ENCODE results near the gene CFAP20. TPM values are rescaled to one million over a fixed set of nuclear protein-coding genes. Genes with fewer than 3 reads are reported as not detected.

The CFAP20 gene
- total RNA-seq = 123 and 132 TPM in 2 replicates
- polyA plus RNA-seq (2012) = 76.5 TPM

GRCh38 chr16:58129097-58129936 lies at the start of gene CFAP20:
CFAP20 (minus strand) TSS chr16:58129381; CDS start chr16:58129115, 266 bp downstream.
- peak; percentile 100 for DNase-seq (ENCODE audit: low read depth)

GRCh38 chr16:58177353-58177710 lies 48.2 kb upstream of the CFAP20 start:
- DNase-seq (ENCODE audit: low read depth) = peak; percentile 63

- peak; percentile 7 for DNase-seq (ENCODE audit: low read depth)
These were observed 47.6 kb upstream of the CFAP20 start for GRCh38 chr16:58176608-58177352.

GRCh38 chr16:58170223-58170622 lies 41.0 kb upstream of the CFAP20 start:
- no peak for DNase-seq (ENCODE audit: low read depth)

- DNase-seq (ENCODE audit: low read depth) = no peak
These were observed 31.7 kb upstream of the CFAP20 start for GRCh38 chr16:58160855-58161254.

- no peak for DNase-seq (ENCODE audit: low read depth)
These were observed 29.5 kb upstream of the CFAP20 start for GRCh38 chr16:58158725-58159124.

GRCh38 chr16:58157951-58158540 lies 28.9 kb upstream of the CFAP20 start:
- no peak for DNase-seq (ENCODE audit: low read depth)

GRCh38 chr16:58157239-58157638 lies 28.1 kb upstream of the CFAP20 start:
- no peak for DNase-seq (ENCODE audit: low read depth)

- DNase-seq (ENCODE audit: low read depth) = no peak
These were observed 26.7 kb upstream of the CFAP20 start for GRCh38 chr16:58155839-58156238.

- DNase-seq (ENCODE audit: low read depth) = no peak
These were observed 25.2 kb upstream of the CFAP20 start for GRCh38 chr16:58154345-58154744.

- no peak for DNase-seq (ENCODE audit: low read depth)
These were observed 23.2 kb upstream of the CFAP20 start for GRCh38 chr16:58152246-58152868.

GRCh38 chr16:58148526-58148925 lies 19.3 kb upstream of the CFAP20 start:
- no peak for DNase-seq (ENCODE audit: low read depth)

- no peak for DNase-seq (ENCODE audit: low read depth)
These were observed 18.9 kb upstream of the CFAP20 start for GRCh38 chr16:58148099-58148498.

- no peak for DNase-seq (ENCODE audit: low read depth)
These were observed 9.7 kb upstream of the CFAP20 start for GRCh38 chr16:58138852-58139251.

GRCh38 chr16:58137581-58137980 lies 8.4 kb upstream of the CFAP20 start:
- no peak for DNase-seq (ENCODE audit: low read depth)

GRCh38 chr16:58128711-58129096 lies 477 bp downstream of the CFAP20 start:
- DNase-seq (ENCODE audit: low read depth) = peak; percentile 67

- no peak for DNase-seq (ENCODE audit: low read depth)
These were observed 975 bp downstream of the CFAP20 start for GRCh38 chr16:58128181-58128631.

- peak; percentile 26 for DNase-seq (ENCODE audit: low read depth)
These were observed 1.5 kb downstream of the CFAP20 start for GRCh38 chr16:58127634-58128033.

GRCh38 chr16:58127033-58127556 lies 2.1 kb downstream of the CFAP20 start:
- DNase-seq (ENCODE audit: low read depth) = peak; percentile 65

- no peak for DNase-seq (ENCODE audit: low read depth)
These were observed 2.7 kb downstream of the CFAP20 start for GRCh38 chr16:58126451-58126961.

- DNase-seq (ENCODE audit: low read depth) = no peak
These were observed 3.3 kb downstream of the CFAP20 start for GRCh38 chr16:58125781-58126335.
